ENCODE results near the gene NOS1. TPM values are rescaled to one million over a fixed set of nuclear protein-coding genes. Genes with fewer than 3 reads are reported as not detected.
"Not testable (repeated sequence)": the region's sequence is repeated elsewhere in the genome, so short reads cannot be mapped to it uniquely, and the experiment has no call there.

Gene NOS1
- polyA plus RNA-seq, 4 donors = 0.78 to 0.82 (median 0.82) TPM

- DNase-seq (ENCODE audit: low read depth in 4 of 4, low spot score in 2 of 4) = no peak
Measured at GRCh38 chr12:117188121-117188665, 173.2 kb downstream of the NOS1 start.

DNA sequence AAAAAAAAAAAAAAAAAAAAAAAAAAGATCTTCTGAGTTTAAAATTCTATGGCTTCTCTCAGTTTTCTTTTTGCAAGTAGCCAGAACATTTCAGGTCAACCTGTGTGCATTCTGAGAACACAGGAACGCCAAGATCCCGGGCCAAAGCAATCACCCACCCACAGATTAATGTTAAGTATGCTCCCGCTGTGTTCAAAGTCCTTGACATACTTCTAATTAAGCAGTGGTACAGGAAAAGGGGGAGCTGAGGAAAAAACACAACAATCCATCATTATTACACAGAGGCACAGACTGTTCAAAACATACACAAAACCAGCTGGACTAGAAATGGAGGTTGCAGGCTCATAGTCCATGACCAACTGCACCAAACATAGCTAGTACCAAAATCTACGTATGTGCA lies 174.0 kb downstream of the NOS1 start:
- DNase-seq (ENCODE audit: low read depth in 4 of 4, low spot score in 2 of 4) = no peak

GRCh38 chr12:117182866-117183265 lies 178.6 kb downstream of the NOS1 start:
- no peak for DNase-seq (ENCODE audit: low read depth in 4 of 4, low spot score in 2 of 4)

- DNase-seq (ENCODE audit: low read depth in 4 of 4, low spot score in 2 of 4) = not testable (repeated sequence)
Measured at GRCh38 chr12:117181468-117181843, 180.0 kb downstream of the NOS1 start.

DNA sequence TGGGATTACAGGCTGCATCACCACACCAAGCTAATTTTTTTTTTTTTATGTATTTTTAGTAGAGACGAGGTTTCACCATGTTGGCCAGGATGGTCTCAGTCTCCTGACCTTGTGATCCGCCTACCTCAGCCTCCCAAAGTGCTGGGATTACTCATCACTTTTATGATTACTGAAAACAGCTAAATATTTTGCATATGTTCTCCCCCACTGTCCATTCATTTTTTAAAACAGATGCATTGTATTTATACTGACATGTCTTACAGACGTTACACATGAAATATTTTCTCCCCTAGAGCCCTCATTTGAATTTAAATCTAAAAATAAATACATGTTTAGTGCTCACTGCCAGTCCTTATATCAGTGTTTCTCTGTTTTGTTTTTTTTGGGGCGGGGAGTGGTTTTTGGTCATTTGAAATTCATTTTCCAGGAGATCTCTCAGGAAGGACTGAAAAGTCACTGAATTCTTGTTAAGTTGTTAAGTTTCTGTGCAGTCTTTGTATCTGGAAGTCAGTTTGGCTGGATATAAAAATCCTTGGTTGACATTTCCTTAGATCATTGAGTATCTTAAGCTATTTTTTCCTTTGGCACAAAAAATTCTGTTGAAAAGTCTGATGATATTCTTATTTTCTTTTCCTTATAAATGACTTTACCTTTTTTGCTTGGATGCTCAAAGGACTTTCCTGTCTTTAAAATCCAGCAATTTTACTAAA lies 180.5 kb downstream of the NOS1 start:
- DNase-seq (ENCODE audit: low read depth in 4 of 4, low spot score in 2 of 4) = no peak

DNA sequence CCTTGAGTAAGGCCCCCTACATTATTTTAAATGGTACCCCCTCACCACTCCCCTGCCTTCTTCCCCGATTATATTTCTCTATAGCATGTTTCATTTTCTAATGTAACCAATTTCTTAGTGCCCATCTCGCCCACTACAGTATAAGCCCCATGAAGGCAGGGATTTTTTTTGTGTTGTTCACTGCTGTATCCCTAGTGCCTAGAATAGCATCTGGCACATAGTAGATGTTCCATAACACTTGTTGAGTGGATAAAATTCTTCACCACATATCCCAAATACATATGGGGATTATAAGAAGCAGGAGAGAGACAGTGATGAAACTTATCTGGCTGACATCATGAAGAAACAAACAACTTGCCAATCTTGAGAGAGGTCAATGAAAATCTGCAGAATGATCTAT lies 182.7 kb downstream of the NOS1 start:
- DNase-seq (ENCODE audit: low read depth in 4 of 4, low spot score in 2 of 4) = no peak

DNA sequence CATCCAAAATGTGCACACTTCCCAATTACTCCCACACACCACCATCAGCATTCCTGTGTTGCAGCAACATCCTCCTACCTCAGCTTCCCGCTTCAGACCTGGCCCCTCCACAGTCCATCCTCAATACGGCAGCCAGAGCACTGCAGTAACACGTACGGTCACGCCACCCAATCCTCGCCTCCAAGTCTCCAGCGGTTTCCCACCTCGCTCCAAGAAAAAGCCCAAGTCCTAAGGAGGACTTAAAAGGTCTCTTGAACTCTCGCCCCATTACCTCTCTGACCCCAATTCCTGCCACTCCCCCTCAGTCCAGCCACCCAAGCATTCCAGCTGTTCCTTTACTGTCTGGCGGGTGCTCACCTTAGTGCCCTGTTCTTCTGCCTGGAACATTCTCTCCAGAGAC lies 183.1 kb downstream of the NOS1 start:
- no peak for DNase-seq (ENCODE audit: low read depth in 4 of 4, low spot score in 2 of 4)

- no peak for DNase-seq (ENCODE audit: low read depth in 4 of 4, low spot score in 2 of 4)
Measured at GRCh38 chr12:117172168-117172567, 189.3 kb downstream of the NOS1 start.

DNA sequence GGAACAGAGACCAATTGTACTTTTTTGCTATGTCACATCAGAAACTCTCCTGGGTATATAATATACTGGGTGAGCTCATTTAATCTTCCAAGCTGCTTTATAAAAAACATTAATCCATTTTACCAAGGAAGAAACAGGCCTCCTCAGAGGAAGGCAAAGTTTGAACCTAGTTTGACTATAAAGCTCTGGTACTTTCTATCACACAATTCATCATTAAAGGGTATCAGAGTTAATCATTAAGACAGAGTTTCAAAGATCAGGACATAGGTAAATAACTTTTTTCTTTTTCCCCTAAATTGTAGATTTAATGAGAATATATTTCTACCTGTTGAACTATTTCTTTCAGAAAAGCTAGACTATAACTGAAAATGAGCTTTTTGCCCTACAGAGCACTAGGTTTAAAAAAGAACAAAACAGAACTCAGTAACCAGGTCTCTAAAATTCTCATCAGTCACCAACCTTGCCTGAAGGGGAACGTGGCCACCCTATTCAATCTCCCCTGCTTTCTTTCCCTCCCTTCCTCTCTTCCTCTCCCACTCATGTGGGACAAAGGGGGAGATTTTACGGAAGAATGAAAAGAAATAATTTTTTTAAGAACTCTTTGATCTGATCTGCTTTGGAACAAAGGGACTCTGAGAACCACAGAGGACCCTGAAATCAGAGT lies 189.8 kb downstream of the NOS1 start:
- DNase-seq (ENCODE audit: low read depth in 4 of 4, low spot score in 2 of 4) = no peak

DNA sequence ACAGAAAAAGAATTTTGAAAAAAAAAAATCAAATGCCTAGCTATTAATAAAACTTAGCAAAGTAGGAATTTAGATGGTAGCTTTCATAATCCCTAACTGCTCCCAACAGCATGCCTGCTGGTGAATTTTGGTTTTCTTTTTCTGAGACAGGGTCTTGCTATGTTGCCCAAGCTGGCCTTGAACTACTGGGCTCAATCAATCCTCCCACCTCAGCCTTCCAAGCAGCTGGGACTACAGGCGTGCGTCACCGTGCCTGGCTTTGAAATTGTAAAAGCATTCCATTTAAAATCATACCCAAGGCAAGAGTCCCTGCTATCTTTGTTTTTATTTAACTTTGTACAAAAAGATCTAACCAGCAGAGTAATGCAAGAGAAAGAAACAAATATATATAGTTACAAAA lies 191.9 kb downstream of the NOS1 start:
- DNase-seq (ENCODE audit: low read depth in 4 of 4, low spot score in 2 of 4) = no peak

GRCh38 chr12:117168976-117169375 lies 192.4 kb downstream of the NOS1 start:
- no peak for DNase-seq (ENCODE audit: low read depth in 4 of 4, low spot score in 2 of 4)

- no peak for DNase-seq (ENCODE audit: low read depth in 4 of 4, low spot score in 2 of 4)
Measured at GRCh38 chr12:117167769-117168168, 193.7 kb downstream of the NOS1 start.

- no peak for DNase-seq (ENCODE audit: low read depth in 4 of 4, low spot score in 2 of 4)
Measured at GRCh38 chr12:117166107-117166506, 195.3 kb downstream of the NOS1 start.

- no peak for DNase-seq (ENCODE audit: low read depth in 4 of 4, low spot score in 2 of 4)
Measured at GRCh38 chr12:117165342-117165741, 196.1 kb downstream of the NOS1 start.

GRCh38 chr12:117162633-117163032 lies 198.8 kb downstream of the NOS1 start:
- DNase-seq (ENCODE audit: low read depth in 4 of 4, low spot score in 2 of 4) = no peak

GRCh38 chr12:117162167-117162539 lies 199.3 kb downstream of the NOS1 start:
- no peak for DNase-seq (ENCODE audit: low read depth in 4 of 4, low spot score in 2 of 4)

DNA sequence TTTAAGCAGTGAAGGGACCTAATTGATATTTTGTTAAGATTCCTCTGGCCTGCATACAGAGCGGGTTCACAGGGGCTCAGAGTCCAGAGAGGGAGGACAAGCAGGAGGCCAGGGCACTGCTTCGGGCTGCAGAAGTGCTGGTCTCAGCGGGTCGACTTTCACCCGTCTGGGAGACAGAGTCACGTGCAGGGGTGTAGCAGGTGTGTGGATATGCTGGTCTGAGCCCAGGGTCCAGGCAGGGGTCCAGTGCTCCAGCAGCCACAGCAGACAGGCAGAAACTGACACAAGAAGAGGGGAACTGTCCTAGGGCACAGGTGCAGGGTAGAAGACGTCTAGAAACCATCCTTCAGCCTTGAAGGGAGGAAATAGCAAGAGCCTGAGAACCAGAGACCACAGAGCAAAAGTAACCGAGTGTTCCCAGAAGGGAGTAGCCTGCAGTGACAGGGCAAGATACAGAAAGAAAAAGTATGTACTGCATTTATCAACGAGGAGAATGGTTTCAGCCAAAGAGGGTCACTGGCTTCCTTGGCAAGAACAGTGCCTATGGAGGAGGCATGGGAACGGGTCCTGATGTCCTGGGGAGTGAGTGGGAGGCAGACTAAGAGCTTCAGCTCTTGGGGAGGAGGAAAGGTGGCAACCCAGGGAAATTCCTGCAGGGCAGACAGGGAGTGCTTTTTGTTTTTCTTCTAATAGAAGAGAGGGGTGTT lies 199.8 kb downstream of the NOS1 start:
- no peak for DNase-seq (ENCODE audit: low read depth in 4 of 4, low spot score in 2 of 4)

DNA sequence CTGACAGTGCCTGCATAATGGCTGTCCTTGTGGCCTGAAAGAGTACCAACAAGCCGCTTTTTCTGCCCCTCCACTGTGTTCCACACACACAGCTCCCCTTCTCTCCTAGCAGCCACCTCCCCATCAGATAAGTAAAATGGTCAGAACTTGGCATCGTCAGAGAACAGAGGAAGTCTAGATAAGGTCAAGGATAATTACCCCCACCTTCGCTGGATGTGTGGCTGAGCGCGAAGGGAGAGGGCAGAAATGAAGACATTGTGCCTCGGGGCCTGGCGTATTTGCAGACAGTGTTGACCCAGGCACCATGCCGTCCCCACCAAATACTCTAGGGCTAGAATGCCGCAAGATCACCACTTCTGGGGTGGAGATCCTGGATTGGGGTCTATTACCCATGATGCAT lies 201.8 kb downstream of the NOS1 start:
- DNase-seq (ENCODE audit: low read depth in 4 of 4, low spot score in 2 of 4) = no peak

DNA sequence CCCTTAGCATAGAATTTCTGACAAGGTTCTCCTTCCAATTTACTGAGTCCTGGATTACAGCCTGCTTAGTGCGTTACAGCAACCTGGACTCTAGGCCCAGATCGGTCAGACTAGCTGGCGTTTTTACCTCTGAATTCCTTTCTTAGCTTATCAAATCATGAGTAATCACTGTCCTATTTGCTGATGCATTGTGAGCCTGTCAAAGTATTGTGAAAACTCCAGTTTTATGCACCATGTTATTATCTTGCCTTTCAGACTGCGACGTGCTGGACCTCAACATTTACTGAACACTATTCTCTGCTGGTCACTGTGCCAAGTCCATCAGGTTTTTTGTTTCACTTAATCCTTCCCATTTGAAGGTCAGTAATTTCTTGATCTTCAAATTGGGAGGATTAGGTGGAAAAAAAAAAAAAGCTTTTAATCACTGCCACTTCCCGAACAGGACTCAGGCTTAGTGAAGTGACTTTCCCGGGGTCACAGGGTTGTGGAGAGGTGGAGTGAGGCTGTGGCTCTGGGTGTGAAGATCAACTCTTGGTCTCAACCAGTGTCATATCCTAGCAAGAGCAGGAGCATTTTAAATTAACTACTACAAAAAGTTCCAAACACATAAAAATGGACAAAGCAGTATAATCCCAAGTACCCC lies 202.4 kb downstream of the NOS1 start:
- no peak for DNase-seq (ENCODE audit: low read depth in 4 of 4, low spot score in 2 of 4)
